Panc1 (cell line): ENCODE results near the gene TIMM17A. TPM values are rescaled to one million over a fixed set of nuclear protein-coding genes. Genes with fewer than 3 reads are reported as not detected.
"Not testable (repeated sequence)": the region's sequence is repeated elsewhere in the genome, so short reads cannot be mapped to it uniquely, and the experiment has no call there.

Experiments
- ATAC-seq: fragments of 200-7000 bp; cut with Tn5 transposase; 2 replicates; pipeline ENCODE4 v1.9.1; 2020; ENCODE audit warnings: mild to moderate bottlenecking, moderate library complexity
- BruUV-seq: library from RNA; stranded (reverse); fragments of 400-500 nt; replicated peaks from 2 replicates; lab custom pipeline; 2021; lab: Mats Ljungman, UMichigan
- CTCF ChIA-PET: fragments of 300-600 bp; sonication (Branson Sonifier 250); formaldehyde crosslinking; loops from one replicate; lab custom pipeline; 2022; ENCODE audit warnings: antibody characterized with exemption; lab: Charles Lee
- POLR2A ChIA-PET: fragments of 300-600 bp; sonication (Branson Sonifier 250); formaldehyde crosslinking; loops from one replicate; lab custom pipeline; 2022; ENCODE audit warnings: antibody characterized with exemption; lab: Charles Lee
- DNase-seq: peaks from one replicate; pipeline ENCODE4 v3.0.0-alpha.2; 2010; ENCODE audit warnings: low read depth, low spot score
- H3K27ac ChIP-seq: 2 replicates; pipeline ENCODE4 v1.5.1; 2011; ENCODE audit warnings: mild to moderate bottlenecking, low read length, inconsistent platforms
- H3K27me3 ChIP-seq: fragments of 200-500 bp; sonication (Bioruptor generic); 2 replicates; pipeline ENCODE4 v1.6.0; 2014; ENCODE audit warnings: low read length, inconsistent platforms; ENCODE audit not compliant: control insufficient read depth, insufficient read depth
- H3K36me3 ChIP-seq: fragments of 200-500 bp; sonication (Bioruptor generic); 2 replicates; pipeline ENCODE4 v1.5.1; 2014; ENCODE audit warnings: inconsistent platforms, mild to moderate bottlenecking, low read length, moderate library complexity; ENCODE audit not compliant: control insufficient read depth, insufficient read depth
- H3K4me1 ChIP-seq: 2 replicates; pipeline ENCODE4 v1.5.1; 2011; ENCODE audit warnings: inconsistent platforms, mild to moderate bottlenecking, low read length, moderate library complexity; ENCODE audit not compliant: control insufficient read depth, insufficient read depth
- H3K4me3 ChIP-seq, 2 experiments: 2 replicates each; pipeline ENCODE4 v1.5.1; 2011 to 2012; ENCODE audit warnings: low read depth in 2 of 2, low read length in 2 of 2, mild to moderate bottlenecking in 2 of 2, inconsistent platforms in 1 of 2, moderate library complexity in 1 of 2
- H3K9me3 ChIP-seq: fragments of 200-500 bp; sonication (Bioruptor generic); 2 replicates; pipeline ENCODE4 v1.5.1; 2014; ENCODE audit warnings: low read depth, mild to moderate bottlenecking, inconsistent platforms, low read length, moderate library complexity; ENCODE audit not compliant: control insufficient read depth, insufficient read depth
- POLR2AphosphoS5 ChIP-seq: IDR thresholded peaks from 2 replicates; pipeline ENCODE4 v1.6.1; 2012; ENCODE audit warnings: mild to moderate bottlenecking, low read depth, low read length, moderate library complexity
- SIN3A ChIP-seq: IDR thresholded peaks from 2 replicates; pipeline ENCODE4 v1.6.1; 2012; ENCODE audit warnings: low read depth, mild to moderate bottlenecking, low read length, moderate library complexity, borderline replicate concordance; ENCODE audit not compliant: insufficient read depth
- TCF7L2 ChIP-seq: IDR thresholded peaks from 2 replicates; pipeline ENCODE4 v1.6.1; 2011; ENCODE audit warnings: mild to moderate bottlenecking, low read depth, low read length, inconsistent platforms
- in situ Hi-C: cut with HindIII; loops from 2 replicates; pipeline ENCODE4 v1.10.0; 2016; ENCODE audit warnings: low sequenced_read_pairs, low pct_unique_long_range_greater_than_20kb
- intact Hi-C: fragments of 100-400 bp; cut with micrococcal nuclease; formaldehyde crosslinking; loops from one replicate; pipeline ENCODE4 v1.10.0; 2022; ENCODE audit not compliant: unreplicated experiment
- total RNA-seq: library from RNA; stranded (reverse); gene quantifications from one replicate; pipeline ENCODE4 v1.2.1, GENCODE V29; 2021; ENCODE audit not compliant: unreplicated experiment
- TF ChIP-seq, protein P1 (sequence below), 2 experiments: IDR thresholded peaks; 2 replicates each; pipeline ENCODE4 v1.6.1; 2011 to 2012; ENCODE audit warnings: low read depth in 2 of 2, control low read depth in 1 of 2, low read length in 1 of 2, mild to moderate bottlenecking in 1 of 2, moderate library complexity in 1 of 2; ENCODE audit not compliant: insufficient read depth in 1 of 2
- TF ChIP-seq, protein P2 (sequence below): fragments of 450-650 bp; IDR thresholded peaks from 2 replicates; pipeline ENCODE4 v1.5.1; 2017; ENCODE audit warnings: mild to moderate bottlenecking

Gene TIMM17A
- total RNA-seq, 1 experiment from 2014 or later, result 118 TPM

DNA sequence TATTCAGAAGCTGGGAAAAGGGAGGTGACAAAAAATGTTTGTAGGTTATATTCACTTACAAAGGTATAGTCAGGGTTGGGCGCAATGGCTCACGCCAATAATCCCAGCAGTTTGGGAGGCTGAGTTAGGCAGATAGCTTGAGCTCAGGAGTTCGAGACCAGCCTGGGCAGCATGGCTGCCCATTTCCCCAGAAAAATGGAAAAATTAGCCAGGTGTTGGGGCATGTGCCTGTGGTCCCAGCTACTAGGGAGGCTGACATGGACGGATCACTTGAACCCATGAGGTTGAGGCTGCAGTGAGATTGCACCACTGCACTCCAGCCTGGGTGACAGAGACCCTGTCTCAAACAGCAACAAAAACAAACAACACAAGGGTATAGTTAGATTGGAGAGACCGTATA, 3.0 kb downstream of the TIMM17A start:
- TF ChIP-seq TCF7L2, result no peak
- TF ChIP-seq, protein P1, sequence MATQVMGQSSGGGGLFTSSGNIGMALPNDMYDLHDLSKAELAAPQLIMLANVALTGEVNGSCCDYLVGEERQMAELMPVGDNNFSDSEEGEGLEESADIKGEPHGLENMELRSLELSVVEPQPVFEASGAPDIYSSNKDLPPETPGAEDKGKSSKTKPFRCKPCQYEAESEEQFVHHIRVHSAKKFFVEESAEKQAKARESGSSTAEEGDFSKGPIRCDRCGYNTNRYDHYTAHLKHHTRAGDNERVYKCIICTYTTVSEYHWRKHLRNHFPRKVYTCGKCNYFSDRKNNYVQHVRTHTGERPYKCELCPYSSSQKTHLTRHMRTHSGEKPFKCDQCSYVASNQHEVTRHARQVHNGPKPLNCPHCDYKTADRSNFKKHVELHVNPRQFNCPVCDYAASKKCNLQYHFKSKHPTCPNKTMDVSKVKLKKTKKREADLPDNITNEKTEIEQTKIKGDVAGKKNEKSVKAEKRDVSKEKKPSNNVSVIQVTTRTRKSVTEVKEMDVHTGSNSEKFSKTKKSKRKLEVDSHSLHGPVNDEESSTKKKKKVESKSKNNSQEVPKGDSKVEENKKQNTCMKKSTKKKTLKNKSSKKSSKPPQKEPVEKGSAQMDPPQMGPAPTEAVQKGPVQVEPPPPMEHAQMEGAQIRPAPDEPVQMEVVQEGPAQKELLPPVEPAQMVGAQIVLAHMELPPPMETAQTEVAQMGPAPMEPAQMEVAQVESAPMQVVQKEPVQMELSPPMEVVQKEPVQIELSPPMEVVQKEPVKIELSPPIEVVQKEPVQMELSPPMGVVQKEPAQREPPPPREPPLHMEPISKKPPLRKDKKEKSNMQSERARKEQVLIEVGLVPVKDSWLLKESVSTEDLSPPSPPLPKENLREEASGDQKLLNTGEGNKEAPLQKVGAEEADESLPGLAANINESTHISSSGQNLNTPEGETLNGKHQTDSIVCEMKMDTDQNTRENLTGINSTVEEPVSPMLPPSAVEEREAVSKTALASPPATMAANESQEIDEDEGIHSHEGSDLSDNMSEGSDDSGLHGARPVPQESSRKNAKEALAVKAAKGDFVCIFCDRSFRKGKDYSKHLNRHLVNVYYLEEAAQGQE (IDR thresholded peaks at IDR 0.05; ENCODE audit: insufficient read depth in 1 of 2, low read depth in 2 of 2, low read length in 1 of 2), result no peak
- TF ChIP-seq, protein P2, sequence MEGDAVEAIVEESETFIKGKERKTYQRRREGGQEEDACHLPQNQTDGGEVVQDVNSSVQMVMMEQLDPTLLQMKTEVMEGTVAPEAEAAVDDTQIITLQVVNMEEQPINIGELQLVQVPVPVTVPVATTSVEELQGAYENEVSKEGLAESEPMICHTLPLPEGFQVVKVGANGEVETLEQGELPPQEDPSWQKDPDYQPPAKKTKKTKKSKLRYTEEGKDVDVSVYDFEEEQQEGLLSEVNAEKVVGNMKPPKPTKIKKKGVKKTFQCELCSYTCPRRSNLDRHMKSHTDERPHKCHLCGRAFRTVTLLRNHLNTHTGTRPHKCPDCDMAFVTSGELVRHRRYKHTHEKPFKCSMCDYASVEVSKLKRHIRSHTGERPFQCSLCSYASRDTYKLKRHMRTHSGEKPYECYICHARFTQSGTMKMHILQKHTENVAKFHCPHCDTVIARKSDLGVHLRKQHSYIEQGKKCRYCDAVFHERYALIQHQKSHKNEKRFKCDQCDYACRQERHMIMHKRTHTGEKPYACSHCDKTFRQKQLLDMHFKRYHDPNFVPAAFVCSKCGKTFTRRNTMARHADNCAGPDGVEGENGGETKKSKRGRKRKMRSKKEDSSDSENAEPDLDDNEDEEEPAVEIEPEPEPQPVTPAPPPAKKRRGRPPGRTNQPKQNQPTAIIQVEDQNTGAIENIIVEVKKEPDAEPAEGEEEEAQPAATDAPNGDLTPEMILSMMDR, result no peak
- no peak for TF ChIP-seq SIN3A
- TF ChIP-seq POLR2AphosphoS5, result no peak
- Histone ChIP-seq H3K27ac (no peak overlapping the region), H3K27me3 (no peaks in the 10 kb centered on the region), H3K4me1 (peaks cover 4% of the 10 kb centered on the region), H3K36me3 (peaks cover 23% of the 10 kb centered on the region), H3K4me3 (no peak overlapping the region), H3K9me3 (no peaks in the 10 kb centered on the region)
- BruUV-seq, result no TSS peak
- ChIA-PET POLR2A (interaction anchor here (0.7 kb wide), 1 partner anchor 73 kb away, joined by 4 read pairs; no protein-coding TSS in a partner anchor), CTCF (no interaction called here)
- DNase-seq (no peak), ATAC-seq (no peak)
- in situ Hi-C loops (no loop called here), intact Hi-C loops (no loop called here)

DNA sequence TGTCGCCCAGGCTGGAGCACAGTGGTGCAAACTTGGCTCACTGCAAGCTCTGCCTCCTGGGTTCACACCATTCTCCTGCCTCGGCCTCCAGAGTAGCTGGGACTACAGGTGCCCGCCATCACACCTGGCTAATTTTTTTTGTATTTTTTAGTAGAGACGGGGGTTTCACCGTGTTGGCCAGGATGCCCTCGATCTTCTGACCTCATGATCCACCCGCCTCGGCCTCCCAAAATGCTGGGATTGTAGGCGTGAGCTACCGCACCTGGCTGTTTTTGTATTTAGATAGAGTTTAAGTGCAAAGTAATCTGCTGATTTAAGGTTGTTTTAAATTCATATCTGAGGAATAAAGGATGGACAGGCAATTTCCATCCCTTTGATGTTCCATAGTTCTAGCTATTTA, 7.1 kb downstream of the TIMM17A start:
- H3K4me1 ChIP-seq, in situ Hi-C loops, BruUV-seq, ATAC-seq, intact Hi-C loops, H3K27me3 ChIP-seq, DNase-seq, CTCF ChIA-PET, H3K9me3 ChIP-seq, POLR2A ChIA-PET, H3K4me3 ChIP-seq, H3K27ac ChIP-seq: not testable (repeated sequence)
- peaks cover 22% of the 10 kb centered on the region for H3K36me3 ChIP-seq

DNA sequence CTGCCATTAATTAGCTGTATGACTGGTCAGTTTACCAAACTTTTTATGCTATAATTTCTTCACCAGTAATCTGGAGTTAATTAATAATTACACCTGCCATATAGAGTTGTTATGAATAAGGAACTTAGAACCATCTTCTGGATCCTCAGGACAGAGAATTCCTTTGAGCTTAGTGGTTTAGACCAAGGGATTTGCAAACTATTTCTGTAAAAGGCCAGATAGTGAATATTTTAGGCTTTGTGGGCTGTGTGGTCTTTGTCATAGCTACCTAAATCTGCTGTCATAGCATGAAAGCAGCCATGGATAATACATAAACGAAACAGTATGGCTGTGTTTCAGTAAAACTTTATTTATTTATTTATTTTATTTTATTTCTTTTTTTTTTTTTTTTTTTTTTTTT, 9.0 kb downstream of the TIMM17A start:
- no peaks in the 10 kb centered on the region for H3K27me3 ChIP-seq
- no peak overlapping the region for H3K27ac ChIP-seq
- in situ Hi-C loops (no loop called here), intact Hi-C loops (no loop called here)
- DNase-seq (no peak), ATAC-seq (no peak)
- ChIA-PET POLR2A (interaction anchor here (0.6 to 1.0 kb wide), 4 partner anchors 9 to 105 kb away, joined by 3 to 7 read pairs (median 4); partner anchors contain the start of gene TIMM17A), CTCF (interaction anchor here (0.6 to 0.7 kb wide), 2 partner anchors 23 to 82 kb away, joined by 4 to 8 read pairs; no protein-coding TSS in a partner anchor)
- TF ChIP-seq, protein P1 (IDR thresholded peaks at IDR 0.05; ENCODE audit: insufficient read depth in 1 of 2, low read depth in 2 of 2, low read length in 1 of 2), result no peak
- TF ChIP-seq, protein P2, result no peak
- TF ChIP-seq TCF7L2, result no peak
- no peak for TF ChIP-seq SIN3A
- TF ChIP-seq POLR2AphosphoS5, result no peak
- H3K4me3 ChIP-seq, result no peak overlapping the region
- H3K36me3 ChIP-seq, result peaks cover 20% of the 10 kb centered on the region
- H3K9me3 ChIP-seq, result no peaks in the 10 kb centered on the region
- no TSS peak for BruUV-seq
- no peaks in the 10 kb centered on the region for H3K4me1 ChIP-seq
